Endodermal cell (in vitro differentiated cells): ENCODE results near the gene HDGFL2. TPM values are rescaled to one million over a fixed set of nuclear protein-coding genes. Genes with fewer than 3 reads are reported as not detected.

Experiments
- DNase-seq: peaks from one replicate; pipeline ENCODE4 v3.0.0-alpha.2; 2017
- H3K27ac ChIP-seq: 2 replicates; pipeline ENCODE4 v1.5.1; 2013; ENCODE audit warnings: mild to moderate bottlenecking, low read depth, low read length, moderate library complexity
- H3K27me3 ChIP-seq: 2 replicates; pipeline ENCODE4 v1.6.1; 2013; ENCODE audit warnings: mild to moderate bottlenecking, low read length, moderate library complexity; ENCODE audit not compliant: insufficient read depth, control insufficient read depth, poor library complexity, severe bottlenecking
- H3K36me3 ChIP-seq: 2 replicates; pipeline ENCODE4 v1.7.0; 2013; ENCODE audit warnings: mild to moderate bottlenecking, low read length, moderate library complexity; ENCODE audit not compliant: control insufficient read depth, insufficient read depth
- H3K4me1 ChIP-seq: one replicate; pipeline ENCODE4 v1.7.0; 2013; ENCODE audit warnings: low read length; ENCODE audit not compliant: control insufficient read depth, insufficient read depth
- H3K4me3 ChIP-seq: 2 replicates; pipeline ENCODE4 v1.5.1; 2013; ENCODE audit warnings: mild to moderate bottlenecking, low read length, moderate library complexity
- H3K9ac ChIP-seq: 2 replicates; pipeline ENCODE4 v1.6.1; 2013; ENCODE audit warnings: mild to moderate bottlenecking, low read length, moderate library complexity; ENCODE audit not compliant: poor library complexity, severe bottlenecking; ENCODE audit errors: extremely low read depth
- H3K9me3 ChIP-seq: 2 replicates; pipeline ENCODE4 v1.6.1; 2013; ENCODE audit warnings: mild to moderate bottlenecking, low read length, moderate library complexity; ENCODE audit not compliant: control insufficient read depth
- H3K27ac Mint-ChIP-seq: 2 replicates; pipeline ENCODE4 v1.8.0; 2020; ENCODE audit warnings: mixed read lengths
- H3K27me3 Mint-ChIP-seq: 2 replicates; pipeline ENCODE4 v1.8.0; 2021; ENCODE audit warnings: mild to moderate bottlenecking, mixed read lengths; ENCODE audit not compliant: insufficient read depth
- H3K36me3 Mint-ChIP-seq: 2 replicates; pipeline ENCODE4 v1.8.0; 2020; ENCODE audit warnings: low read depth, mixed read lengths
- H3K4me1 Mint-ChIP-seq: 2 replicates; pipeline ENCODE4 v1.8.0; 2020; ENCODE audit warnings: mixed read lengths
- H3K4me3 Mint-ChIP-seq: 2 replicates; pipeline ENCODE4 v1.8.0; 2020; ENCODE audit warnings: mild to moderate bottlenecking, moderate library complexity, mixed read lengths
- H3K9me3 Mint-ChIP-seq: 2 replicates; pipeline ENCODE4 v1.8.0; 2020; ENCODE audit warnings: mild to moderate bottlenecking, mixed read lengths
- CTCF ChIP-seq: fragments of 200-600 bp; sonication (generic); conservative IDR thresholded peaks from 2 replicates; pipeline ENCODE4 v1.5.0; 2021; ENCODE audit warnings: antibody characterized with exemption, mild to moderate bottlenecking
- WGBS, 2 experiments: methylation state at CpG; one replicate each; pipeline versions ENCODE4 v1.1.5 to v1.1.7; 2013; ENCODE audit warnings: missing lambda C conversion rate in 2 of 2, mixed read lengths in 1 of 2; ENCODE audit not compliant: insufficient coverage in 1 of 2, insufficient read length in 1 of 2; 5-methylcytosine and 5-hydroxymethylcytosine counted together
- total RNA-seq, 2 donors: library from RNA; stranded (reverse); fragmentation: NEBNext Ultra II Directional in 1 of 2; extraction: Animal tissue kit (Norgen Biotek cat#: 25700) in 1 of 2; gene quantifications; 2 replicates in 1 of 2; 3 replicates in 1 of 2; pipeline ENCODE4 v1.2.1, GENCODE V29; 2021

The HDGFL2 gene
- total RNA-seq, 2 donors from 2014 or later: 117 TPM

- TF ChIP-seq CTCF: no peak
- no peaks in the 10 kb centered on the region for H3K9me3 Mint-ChIP-seq
- H3K4me1 Mint-ChIP-seq: no peaks in the 10 kb centered on the region
- DNase-seq: peak; percentile 65
- WGBS, 2 experiments: 92% methylated on average over 36 of the region's 36 CpGs
- H3K4me3 Mint-ChIP-seq: no peak overlapping the region
- H3K36me3 Mint-ChIP-seq: peaks cover 35% of the 10 kb centered on the region
- Histone ChIP-seq H3K27ac (no peak overlapping the region), H3K36me3 (peaks cover 22% of the 10 kb centered on the region), H3K9ac (no peak overlapping the region), H3K4me3 (no peak overlapping the region), H3K27me3 (no peaks in the 10 kb centered on the region), H3K9me3 (no peaks in the 10 kb centered on the region), H3K4me1 (no peaks in the 10 kb centered on the region)
- H3K27ac Mint-ChIP-seq: no peak overlapping the region
- H3K27me3 Mint-ChIP-seq: no peaks in the 10 kb centered on the region
Measured at GRCh38 chr19:4444765-4445741, 27.0 kb upstream of the HDGFL2 start.

- Mint-ChIP-seq H3K4me1 (no peaks in the 10 kb centered on the region), H3K27ac (no peak overlapping the region), H3K4me3 (no peak overlapping the region), H3K9me3 (no peaks in the 10 kb centered on the region), H3K36me3 (peaks cover 33% of the 10 kb centered on the region), H3K27me3 (no peaks in the 10 kb centered on the region)
- no peaks in the 10 kb centered on the region for H3K27me3 ChIP-seq
- 96% methylated on average over 40 to 58 of the region's 58 CpGs for WGBS, 2 experiments
- no peak overlapping the region for H3K4me3 ChIP-seq
- H3K9me3 ChIP-seq: no peaks in the 10 kb centered on the region
- peaks cover 16% of the 10 kb centered on the region for H3K36me3 ChIP-seq
- no peaks in the 10 kb centered on the region for H3K4me1 ChIP-seq
- peak overlapping the region; percentile 68 for H3K27ac ChIP-seq
- TF ChIP-seq CTCF: no peak
- H3K9ac ChIP-seq: no peak overlapping the region
- peak; percentile 59 for DNase-seq
Measured at GRCh38 chr19:4445963-4446703, 26.0 kb upstream of the HDGFL2 start.

- H3K4me1 Mint-ChIP-seq: no peaks in the 10 kb centered on the region
- no peak overlapping the region for H3K27ac Mint-ChIP-seq
- H3K27me3 ChIP-seq: no peaks in the 10 kb centered on the region
- H3K27me3 Mint-ChIP-seq: no peaks in the 10 kb centered on the region
- no peaks in the 10 kb centered on the region for H3K9me3 Mint-ChIP-seq
- H3K36me3 ChIP-seq: peaks cover 18% of the 10 kb centered on the region
- H3K27ac ChIP-seq: peak overlapping the region; percentile 68
- WGBS, 2 experiments: 92 to 98% methylated on average over 13 to 15 of the region's 15 CpGs
- no peaks in the 10 kb centered on the region for H3K4me1 ChIP-seq
- H3K4me3 ChIP-seq: no peak overlapping the region
- peak; percentile 53 for DNase-seq
- H3K36me3 Mint-ChIP-seq: peaks cover 33% of the 10 kb centered on the region
- H3K9me3 ChIP-seq: no peaks in the 10 kb centered on the region
- no peak for TF ChIP-seq CTCF
- H3K4me3 Mint-ChIP-seq: no peak overlapping the region
- H3K9ac ChIP-seq: no peak overlapping the region
Measured at GRCh38 chr19:4446704-4447200, 25.3 kb upstream of the HDGFL2 start.
